HCT116 (cell line): ENCODE results near the gene DCAF10. TPM values are rescaled to one million over a fixed set of nuclear protein-coding genes. Genes with fewer than 3 reads are reported as not detected.

ENCODE experiments used
- ATAC-seq: fragments of 200-7000 bp; cut with Tn5 transposase; 2 replicates; pipeline ENCODE4 v1.9.1; 2020; ENCODE audit warnings: mild to moderate bottlenecking, moderate library complexity
- BruUV-seq: library from RNA; stranded (reverse); fragments of 400-500 nt; replicated peaks from 2 replicates; lab custom pipeline; 2021; lab: Mats Ljungman, UMichigan
- CTCF ChIA-PET: fragments of 300-600 bp; sonication (Branson Sonifier 250); formaldehyde crosslinking; loops from one replicate; lab custom pipeline; 2021; ENCODE audit warnings: antibody characterized with exemption; lab: Charles Lee
- POLR2A ChIA-PET: fragments of 300-600, 350-600 bp; sonication (Branson Sonifier 250); formaldehyde crosslinking; loops from one replicate; lab custom pipeline; 2021; ENCODE audit warnings: antibody characterized with exemption; lab: Charles Lee
- RAD21 ChIA-PET, 2 experiments: fragments of 300-600 bp; sonication (Branson Sonifier 250); formaldehyde crosslinking; loops; one replicate each; lab custom pipeline; 2023; ENCODE audit warnings: low total read pairs in 2 of 2; ENCODE audit not compliant: uncharacterized antibody in 2 of 2, unreplicated experiment in 2 of 2, low non-redundant PET in 1 of 2; lab: Charles Lee
- DNase-seq: peaks from one replicate; pipeline ENCODE4 v3.0.0-alpha.2; 2010; ENCODE audit warnings: low read depth, low spot score
- H2AFZ ChIP-seq: fragments of 200-600 bp; shearing (Covaris generic), sonication (generic); 2 replicates; pipeline ENCODE4 v1.6.1; 2017; ENCODE audit warnings: low read depth, mixed run types, mixed read lengths, antibody characterized with exemption, low read length; ENCODE audit not compliant: poor library complexity, severe bottlenecking
- H3K27ac ChIP-seq: 2 replicates; pipeline ENCODE4 v1.5.1; 2012; ENCODE audit warnings: low read depth, low read length
- H3K27me3 ChIP-seq: fragments of 200-600 bp; sonication (generic); 2 replicates; pipeline ENCODE4 v1.6.1; 2016; ENCODE audit warnings: mixed run types, low read length, mixed read lengths; ENCODE audit not compliant: insufficient read depth
- H3K36me3 ChIP-seq, 2 experiments: fragments of 200-500 bp in 1 of 2; fragments of 200-600 bp in 1 of 2; sonication (Bioruptor generic) in 1 of 2; sonication (generic) in 1 of 2; 2 replicates each; pipeline versions ENCODE4 v1.5.1 to v1.6.1; 2014 to 2016; ENCODE audit warnings: low read length in 2 of 2, inconsistent platforms in 1 of 2, mixed read lengths in 1 of 2, mixed run types in 1 of 2; ENCODE audit not compliant: insufficient read depth in 2 of 2, control insufficient read depth in 1 of 2
- H3K4me1 ChIP-seq, 2 experiments: fragments of 200-600 bp in 1 of 2; sonication (generic) in 1 of 2; 2 replicates each; pipeline versions ENCODE4 v1.5.1 to v1.6.1; 2012 to 2017; ENCODE audit warnings: low read length in 2 of 2, inconsistent platforms in 1 of 2, mild to moderate bottlenecking in 1 of 2, mixed read lengths in 1 of 2, mixed run types in 1 of 2, moderate library complexity in 1 of 2; ENCODE audit not compliant: insufficient read depth in 2 of 2, control insufficient read depth in 1 of 2
- H3K4me2 ChIP-seq: fragments of 200-600 bp; sonication (generic); 2 replicates; pipeline ENCODE4 v1.6.1; 2017; ENCODE audit warnings: mixed run types, low read length, mixed read lengths
- H3K4me3 ChIP-seq, 2 experiments: fragments of 200-600 bp in 1 of 2; sonication (generic) in 1 of 2; replicated peaks in 1 of 2; 2 replicates each; pipeline ENCODE4 v1.5.1; 2011 to 2016; ENCODE audit warnings: low read length in 2 of 2, control low read depth in 1 of 2, low read depth in 1 of 2, mild to moderate bottlenecking in 1 of 2, mixed read lengths in 1 of 2, mixed run types in 1 of 2
- H3K79me2 ChIP-seq: fragments of 200-600 bp; sonication (generic); 2 replicates; pipeline ENCODE4 v1.6.1; 2017; ENCODE audit warnings: mild to moderate bottlenecking, mixed run types, low read length, moderate library complexity, mixed read lengths; ENCODE audit not compliant: insufficient read depth
- H3K9ac ChIP-seq: fragments of 200-600 bp; sonication (generic); 2 replicates; pipeline ENCODE4 v1.6.1; 2016; ENCODE audit warnings: low read length, mixed read lengths
- H3K9me2 ChIP-seq: fragments of 200-600 bp; sonication (generic), shearing (Covaris generic); 2 replicates; pipeline ENCODE4 v1.6.1; 2017; ENCODE audit warnings: mixed run types, mild to moderate bottlenecking, moderate library complexity; ENCODE audit not compliant: insufficient read depth
- H3K9me3 ChIP-seq, 2 experiments: fragments of 200-500 bp in 1 of 2; fragments of 200-600 bp in 1 of 2; sonication (Bioruptor generic) in 1 of 2; sonication (generic) in 1 of 2; 2 replicates each; pipeline ENCODE4 v1.6.1; 2014 to 2017; ENCODE audit warnings: low read length in 2 of 2, mixed read lengths in 2 of 2, inconsistent platforms in 1 of 2, low read depth in 1 of 2, mild to moderate bottlenecking in 1 of 2, mixed run types in 1 of 2, moderate library complexity in 1 of 2; ENCODE audit not compliant: control insufficient read depth in 1 of 2, insufficient read depth in 1 of 2
- H4K20me1 ChIP-seq: fragments of 200-600 bp; sonication (generic), shearing (Covaris generic); 2 replicates; pipeline ENCODE4 v1.6.1; 2017; ENCODE audit warnings: mixed run types, mild to moderate bottlenecking, moderate library complexity; ENCODE audit not compliant: insufficient read depth
- CEBPB ChIP-seq: IDR thresholded peaks from 2 replicates; pipeline ENCODE4 v1.6.1; 2012; ENCODE audit warnings: low read depth
- EZH2 ChIP-seq: fragments of 200-600 bp; sonication (generic); IDR thresholded peaks from 2 replicates; pipeline ENCODE4 v1.6.1; 2017; ENCODE audit warnings: antibody characterized with exemption, mixed run types
- POLR2AphosphoS5 ChIP-seq: IDR thresholded peaks from 2 replicates; pipeline ENCODE4 v1.6.1; 2011; ENCODE audit warnings: mild to moderate bottlenecking, low read depth, low read length, moderate library complexity
- RAD21 ChIP-seq: IDR thresholded peaks from 2 replicates; pipeline ENCODE4 v1.6.1; 2012; ENCODE audit warnings: low read depth, mild to moderate bottlenecking
- SRF ChIP-seq: IDR thresholded peaks from 2 replicates; pipeline ENCODE4 v1.6.1; 2012; ENCODE audit warnings: low read depth
- TCF7L2 ChIP-seq: IDR thresholded peaks from 2 replicates; pipeline ENCODE4 v1.7.0; 2011; ENCODE audit warnings: borderline replicate concordance, inconsistent platforms; ENCODE audit not compliant: insufficient read depth, insufficient read length; ENCODE audit errors: extremely low read depth
- YY1 ChIP-seq: IDR thresholded peaks from 2 replicates; pipeline ENCODE4 v1.6.1; 2011; ENCODE audit warnings: low read length, low read depth, moderate library complexity, mild to moderate bottlenecking; ENCODE audit not compliant: insufficient replicate concordance; ENCODE audit errors: extremely low read depth
- intact Hi-C: fragments of 100-400 bp; cut with micrococcal nuclease; formaldehyde crosslinking; loops from 2 replicates; pipeline ENCODE4 v1.10.0; 2022
- total RNA-seq: library from RNA; stranded (reverse); gene quantifications from one replicate; pipeline ENCODE4 v1.2.1, GENCODE V29; 2021; ENCODE audit not compliant: unreplicated experiment
- TF ChIP-seq, protein P1 (sequence below): IDR thresholded peaks from 2 replicates; pipeline ENCODE4 v1.6.1; 2012
- TF ChIP-seq, protein P2 (sequence below): IDR thresholded peaks from 2 replicates; pipeline ENCODE4 v1.6.1; 2011; ENCODE audit warnings: mild to moderate bottlenecking, low read length, moderate library complexity; ENCODE audit not compliant: insufficient replicate concordance; ENCODE audit errors: extremely low read depth
- TF ChIP-seq, protein P3 (sequence below): IDR thresholded peaks from 2 replicates; pipeline ENCODE4 v1.6.1; 2012; ENCODE audit warnings: low read depth

Gene DCAF10
- total RNA-seq, 1 experiment from 2014 or later: 20.6 TPM

DNA sequence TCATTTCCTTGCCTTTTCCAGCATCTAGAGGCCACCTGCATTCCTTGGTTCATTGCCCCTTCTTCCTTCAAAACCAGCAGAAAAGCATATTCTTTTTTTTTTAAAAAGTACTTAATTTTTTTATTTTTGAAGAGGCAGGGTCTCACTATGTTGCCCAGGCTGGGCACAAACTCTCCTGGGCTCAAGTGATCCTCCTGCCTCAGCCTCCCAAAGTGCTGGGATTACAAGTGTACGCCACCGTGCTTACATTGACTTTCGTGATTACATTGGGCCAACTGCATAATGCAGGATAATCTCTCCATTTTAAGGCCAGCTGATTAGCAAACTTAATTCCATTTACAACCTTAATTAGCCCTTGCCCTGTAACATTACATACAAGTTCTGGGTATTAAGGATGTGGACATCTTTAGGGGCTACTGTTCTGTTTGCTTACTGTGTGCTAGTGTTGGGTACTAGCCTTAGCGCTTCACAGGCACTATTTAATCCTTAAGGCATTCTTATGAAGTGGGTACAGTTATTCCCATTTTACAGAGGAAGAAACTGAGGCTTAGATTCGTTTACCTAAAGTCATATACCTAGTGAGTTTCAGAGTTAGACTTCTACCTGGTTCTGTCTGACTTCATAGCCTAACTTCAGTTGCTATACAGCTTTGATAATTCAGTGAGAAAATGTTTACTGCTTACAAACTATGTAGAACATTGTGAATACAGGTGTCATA, 69.6 kb downstream of the DCAF10 start:
- no peak overlapping the region for H3K9ac ChIP-seq
- no peaks in the 10 kb centered on the region for H3K27me3 ChIP-seq
- ChIA-PET RAD21 (no interaction called here), CTCF (no interaction called here), POLR2A (no interaction called here)
- no peaks in the 10 kb centered on the region for H3K9me3 ChIP-seq
- no peaks in the 10 kb centered on the region for H3K4me1 ChIP-seq
- H3K79me2 ChIP-seq: no peaks in the 10 kb centered on the region
- H3K4me2 ChIP-seq: no peak overlapping the region
- H4K20me1 ChIP-seq: no peaks in the 10 kb centered on the region
- ATAC-seq: no peak
- H2AFZ ChIP-seq: no peak overlapping the region
- H3K4me3 ChIP-seq: no peak overlapping the region
- no peak for TF ChIP-seq POLR2AphosphoS5
- TF ChIP-seq SRF: no peak
- TF ChIP-seq, protein P1, sequence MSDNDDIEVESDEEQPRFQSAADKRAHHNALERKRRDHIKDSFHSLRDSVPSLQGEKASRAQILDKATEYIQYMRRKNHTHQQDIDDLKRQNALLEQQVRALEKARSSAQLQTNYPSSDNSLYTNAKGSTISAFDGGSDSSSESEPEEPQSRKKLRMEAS: no peak
- TF ChIP-seq TCF7L2: no peak
- no peak for TF ChIP-seq CEBPB
- no TSS peak for BruUV-seq
- intact Hi-C loops: no loop called here
- DNase-seq: no peak
- no peaks in the 10 kb centered on the region for H3K9me2 ChIP-seq
- no peak overlapping the region for H3K27ac ChIP-seq
- no peaks in the 10 kb centered on the region for H3K36me3 ChIP-seq

DNA sequence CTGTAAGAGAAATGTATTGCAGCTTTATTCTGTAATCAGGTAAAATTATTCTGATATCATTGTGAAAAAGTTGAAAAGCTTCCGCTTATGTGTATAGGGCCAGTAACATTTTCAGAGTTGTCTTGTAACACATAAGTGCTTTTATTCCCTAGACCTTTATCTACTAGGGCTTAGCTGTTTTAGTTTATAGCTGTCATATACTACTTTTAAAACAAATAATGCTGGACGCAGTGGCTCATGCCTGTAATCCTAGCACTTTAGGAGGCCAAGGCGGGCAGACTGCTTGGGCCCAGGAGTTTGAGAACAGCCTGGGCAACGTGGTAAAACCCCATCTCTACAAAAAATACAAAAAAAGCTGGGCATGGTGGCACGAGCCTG, 70.2 kb downstream of the DCAF10 start:
- no peaks in the 10 kb centered on the region for H3K4me1 ChIP-seq
- ATAC-seq (no peak), DNase-seq (no peak)
- H4K20me1 ChIP-seq: no peaks in the 10 kb centered on the region
- H3K27ac ChIP-seq: no peak overlapping the region
- no peaks in the 10 kb centered on the region for H3K27me3 ChIP-seq
- TF ChIP-seq, protein P2, sequence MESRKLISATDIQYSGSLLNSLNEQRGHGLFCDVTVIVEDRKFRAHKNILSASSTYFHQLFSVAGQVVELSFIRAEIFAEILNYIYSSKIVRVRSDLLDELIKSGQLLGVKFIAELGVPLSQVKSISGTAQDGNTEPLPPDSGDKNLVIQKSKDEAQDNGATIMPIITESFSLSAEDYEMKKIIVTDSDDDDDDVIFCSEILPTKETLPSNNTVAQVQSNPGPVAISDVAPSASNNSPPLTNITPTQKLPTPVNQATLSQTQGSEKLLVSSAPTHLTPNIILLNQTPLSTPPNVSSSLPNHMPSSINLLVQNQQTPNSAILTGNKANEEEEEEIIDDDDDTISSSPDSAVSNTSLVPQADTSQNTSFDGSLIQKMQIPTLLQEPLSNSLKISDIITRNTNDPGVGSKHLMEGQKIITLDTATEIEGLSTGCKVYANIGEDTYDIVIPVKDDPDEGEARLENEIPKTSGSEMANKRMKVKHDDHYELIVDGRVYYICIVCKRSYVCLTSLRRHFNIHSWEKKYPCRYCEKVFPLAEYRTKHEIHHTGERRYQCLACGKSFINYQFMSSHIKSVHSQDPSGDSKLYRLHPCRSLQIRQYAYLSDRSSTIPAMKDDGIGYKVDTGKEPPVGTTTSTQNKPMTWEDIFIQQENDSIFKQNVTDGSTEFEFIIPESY: no peak
- TF ChIP-seq POLR2AphosphoS5 (no peak), EZH2 (no peak), RAD21 (no peak), SRF (no peak), CEBPB (no peak), YY1 (no peak)
- TF ChIP-seq, protein P1: no peak
- TF ChIP-seq, protein P3, sequence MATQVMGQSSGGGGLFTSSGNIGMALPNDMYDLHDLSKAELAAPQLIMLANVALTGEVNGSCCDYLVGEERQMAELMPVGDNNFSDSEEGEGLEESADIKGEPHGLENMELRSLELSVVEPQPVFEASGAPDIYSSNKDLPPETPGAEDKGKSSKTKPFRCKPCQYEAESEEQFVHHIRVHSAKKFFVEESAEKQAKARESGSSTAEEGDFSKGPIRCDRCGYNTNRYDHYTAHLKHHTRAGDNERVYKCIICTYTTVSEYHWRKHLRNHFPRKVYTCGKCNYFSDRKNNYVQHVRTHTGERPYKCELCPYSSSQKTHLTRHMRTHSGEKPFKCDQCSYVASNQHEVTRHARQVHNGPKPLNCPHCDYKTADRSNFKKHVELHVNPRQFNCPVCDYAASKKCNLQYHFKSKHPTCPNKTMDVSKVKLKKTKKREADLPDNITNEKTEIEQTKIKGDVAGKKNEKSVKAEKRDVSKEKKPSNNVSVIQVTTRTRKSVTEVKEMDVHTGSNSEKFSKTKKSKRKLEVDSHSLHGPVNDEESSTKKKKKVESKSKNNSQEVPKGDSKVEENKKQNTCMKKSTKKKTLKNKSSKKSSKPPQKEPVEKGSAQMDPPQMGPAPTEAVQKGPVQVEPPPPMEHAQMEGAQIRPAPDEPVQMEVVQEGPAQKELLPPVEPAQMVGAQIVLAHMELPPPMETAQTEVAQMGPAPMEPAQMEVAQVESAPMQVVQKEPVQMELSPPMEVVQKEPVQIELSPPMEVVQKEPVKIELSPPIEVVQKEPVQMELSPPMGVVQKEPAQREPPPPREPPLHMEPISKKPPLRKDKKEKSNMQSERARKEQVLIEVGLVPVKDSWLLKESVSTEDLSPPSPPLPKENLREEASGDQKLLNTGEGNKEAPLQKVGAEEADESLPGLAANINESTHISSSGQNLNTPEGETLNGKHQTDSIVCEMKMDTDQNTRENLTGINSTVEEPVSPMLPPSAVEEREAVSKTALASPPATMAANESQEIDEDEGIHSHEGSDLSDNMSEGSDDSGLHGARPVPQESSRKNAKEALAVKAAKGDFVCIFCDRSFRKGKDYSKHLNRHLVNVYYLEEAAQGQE: no peak
- ChIA-PET RAD21 (no interaction called here), POLR2A (interaction anchor here (1.1 kb wide), 1 partner anchor 278 kb away, joined by 3 read pairs; the partner anchor contains the start of gene TOMM5), CTCF (no interaction called here)
- no peaks in the 10 kb centered on the region for H3K79me2 ChIP-seq
- H3K4me3 ChIP-seq: no peak overlapping the region
- H3K9me3 ChIP-seq: no peaks in the 10 kb centered on the region
- intact Hi-C loops: no loop called here
- no peak overlapping the region for H3K4me2 ChIP-seq
- H3K9ac ChIP-seq: no peak overlapping the region
- no TSS peak for BruUV-seq
- no peaks in the 10 kb centered on the region for H3K9me2 ChIP-seq
- no peak overlapping the region for H2AFZ ChIP-seq
- no peaks in the 10 kb centered on the region for H3K36me3 ChIP-seq
